Endothelial cell of umbilical vein (primary cell): ENCODE results near the gene WNT10A. TPM values are rescaled to one million over a fixed set of nuclear protein-coding genes. Genes with fewer than 3 reads are reported as not detected.

Experiments used
- BruUV-seq: library from RNA; stranded (reverse); fragments of 400-500 nt; replicated peaks from 2 replicates; lab custom pipeline; 2021; lab: Mats Ljungman, UMichigan
- CTCF ChIA-PET: fragments of 300-600, 350-600 bp; sonication (Branson Sonifier 250); formaldehyde crosslinking; loops from one replicate; lab custom pipeline; 2021; ENCODE audit warnings: antibody characterized with exemption, inconsistent platforms; lab: Charles Lee
- POLR2A ChIA-PET: fragments of 300-600, 350-600 bp; sonication (Branson Sonifier 250); formaldehyde crosslinking; loops from one replicate; lab custom pipeline; 2021; ENCODE audit warnings: antibody characterized with exemption, inconsistent platforms; lab: Charles Lee
- DNase-seq: peaks from one replicate; pipeline ENCODE4 v3.0.0-alpha.2; 2011; ENCODE audit warnings: low read depth, low spot score
- FAIRE-seq: peaks from 2 replicates; lab custom pipeline; 2011; peaks lifted over from hg19 to GRCh38; lab: Jason Lieb, UNC
- H2AFZ ChIP-seq: 2 replicates; pipeline ENCODE4 v1.6.0; 2012; ENCODE audit warnings: low read depth, low read length, control low read depth, inconsistent platforms
- H3K27ac ChIP-seq: 2 replicates; pipeline ENCODE4 v1.5.1; 2011; ENCODE audit warnings: low read depth, mild to moderate bottlenecking, control low read depth, low read length, moderate library complexity; ENCODE audit not compliant: insufficient read depth
- H3K27me3 ChIP-seq, 2 experiments: 2 replicates each; pipeline versions ENCODE4 v1.6.0 to v1.6.1; 2011; ENCODE audit warnings: low read length in 2 of 2, mixed read lengths in 1 of 2; ENCODE audit not compliant: control insufficient read depth in 2 of 2, insufficient read depth in 2 of 2
- H3K36me3 ChIP-seq, 2 experiments: 2 replicates in 1 of 2; 3 replicates in 1 of 2; pipeline ENCODE4 v1.5.1; 2011; ENCODE audit warnings: low read length in 2 of 2, mild to moderate bottlenecking in 1 of 2, moderate library complexity in 1 of 2; ENCODE audit not compliant: control insufficient read depth in 2 of 2, insufficient read depth in 2 of 2; ENCODE audit errors: extremely low read depth in 1 of 2
- H3K4me1 ChIP-seq: 3 replicates; pipeline ENCODE4 v1.5.1; 2011; ENCODE audit warnings: mild to moderate bottlenecking, low read length; ENCODE audit not compliant: control insufficient read depth, insufficient read depth; ENCODE audit errors: extremely low read depth
- H3K4me2 ChIP-seq: 2 replicates; pipeline ENCODE4 v1.6.1; 2011; ENCODE audit warnings: low read length, control low read depth, mixed read lengths; ENCODE audit not compliant: insufficient read depth
- H3K4me3 ChIP-seq, 3 experiments: fragments of 200-600 bp in 1 of 3; sonication (generic), shearing (Covaris generic) in 1 of 3; replicated peaks in 1 of 3; 2 replicates each; pipeline ENCODE4 v1.5.1; 2011 to 2016; ENCODE audit warnings: control low read depth in 3 of 3, low read length in 3 of 3, mild to moderate bottlenecking in 2 of 3, inconsistent platforms in 1 of 3, low read depth in 1 of 3, moderate library complexity in 1 of 3; ENCODE audit not compliant: insufficient read depth in 1 of 3
- H3K79me2 ChIP-seq: 2 replicates; pipeline ENCODE4 v1.6.0; 2012; ENCODE audit warnings: low read length, inconsistent platforms; ENCODE audit not compliant: control insufficient read depth, insufficient read depth
- H3K9ac ChIP-seq: replicated peaks from 2 replicates; pipeline ENCODE3; 2011; ENCODE audit warnings: low read length, control low read depth; ENCODE audit not compliant: insufficient read depth; ENCODE audit errors: extremely low read depth
- H3K9me1 ChIP-seq: replicated peaks from 3 replicates; pipeline ENCODE4 v1.6.0; 2011; ENCODE audit warnings: mild to moderate bottlenecking, low read length; ENCODE audit not compliant: control insufficient read depth, insufficient read depth; ENCODE audit errors: extremely low read depth
- H3K9me3 ChIP-seq: replicated peaks from 2 replicates; pipeline ENCODE4 v1.5.1; 2012; ENCODE audit warnings: low read length, inconsistent platforms; ENCODE audit not compliant: control insufficient read depth, insufficient read depth
- H4K20me1 ChIP-seq: replicated peaks from 2 replicates; pipeline ENCODE3; 2011; ENCODE audit warnings: mild to moderate bottlenecking, low read length; ENCODE audit not compliant: control insufficient read depth, insufficient read depth; ENCODE audit errors: extremely low read depth
- EZH2 ChIP-seq: IDR thresholded peaks from 2 replicates; pipeline ENCODE4 v1.6.1; 2012; ENCODE audit warnings: borderline replicate concordance, low read depth, mild to moderate bottlenecking, moderate library complexity, low read length, inconsistent platforms; ENCODE audit not compliant: severe bottlenecking
- FOS ChIP-seq: IDR thresholded peaks from 2 replicates; pipeline ENCODE4 v1.6.1; 2011; ENCODE audit warnings: mild to moderate bottlenecking, low read length, moderate library complexity, borderline replicate concordance; ENCODE audit not compliant: insufficient read depth
- GATA2 ChIP-seq: IDR thresholded peaks from 2 replicates; pipeline ENCODE4 v1.7.0; 2011; ENCODE audit warnings: low read depth, mild to moderate bottlenecking, moderate library complexity, mixed read lengths, low read length; ENCODE audit not compliant: insufficient read length, insufficient read depth
- MYC ChIP-seq: IDR thresholded peaks from one replicate; pipeline ENCODE4 v1.6.1; 2011; ENCODE audit warnings: mild to moderate bottlenecking, low read depth, low read length
- POLR2A ChIP-seq: IDR thresholded peaks from 2 replicates; pipeline ENCODE4 v1.6.1; 2012; ENCODE audit warnings: low read depth, mild to moderate bottlenecking, control low read depth, low read length
- POLR2AphosphoS5 ChIP-seq: IDR thresholded peaks from 2 replicates; pipeline ENCODE4 v1.6.1; 2012; ENCODE audit warnings: low read depth, mild to moderate bottlenecking, control low read depth, low read length, moderate library complexity; ENCODE audit not compliant: insufficient read depth
- dilution Hi-C: fragments of 300-500 bp; cut with MboI; formaldehyde crosslinking; loops from one replicate; pipeline ENCODE4 v1.15.0; 2019; ENCODE audit warnings: low sequenced_read_pairs; ENCODE audit not compliant: extremely low pct_ligation_motif_present
- intact Hi-C: fragments of 100-400 bp; cut with micrococcal nuclease; formaldehyde crosslinking; loops from one replicate; pipeline ENCODE4 v1.10.0; 2022
- polyA plus RNA-seq, 4 experiments: library from polyadenylated mRNA; depleted of rRNA in 3 of 4; stranded (reverse) in 3 of 4; unstranded in 1 of 4; fragments of >200 nt; gene quantifications; 2 replicates each; pipeline versions ENCODE4 v1.2.1 to v1.2.3, GENCODE V29; 2011 to 2012; ENCODE audit warnings: missing spikeins in 1 of 4
- total RNA-seq: library from RNA; stranded (reverse); gene quantifications from 2 replicates; pipeline ENCODE4 v1.2.3, GENCODE V29; 2021
- TF ChIP-seq, protein P1 (sequence below): IDR thresholded peaks from 2 replicates; pipeline ENCODE4 v1.6.1; 2011; ENCODE audit not compliant: insufficient read depth, insufficient read length
- TF ChIP-seq, protein P2 (sequence below), 2 donors: IDR thresholded peaks; 1 replicate in 1 of 2; 2 replicates in 1 of 2; pipeline ENCODE4 v1.5.1; 2011; ENCODE audit warnings: low read length in 2 of 2, mild to moderate bottlenecking in 2 of 2, moderate library complexity in 2 of 2, control low read depth in 1 of 2, inconsistent platforms in 1 of 2, low read depth in 1 of 2; ENCODE audit not compliant: insufficient read depth in 1 of 2; ENCODE audit errors: extremely low read depth in 1 of 2

WNT10A gene
- total and polyA plus RNA-seq, 2 donors (not counting 3 experiments of a cell fraction or from before 2014, with no cell fraction given) = not detected

DNA sequence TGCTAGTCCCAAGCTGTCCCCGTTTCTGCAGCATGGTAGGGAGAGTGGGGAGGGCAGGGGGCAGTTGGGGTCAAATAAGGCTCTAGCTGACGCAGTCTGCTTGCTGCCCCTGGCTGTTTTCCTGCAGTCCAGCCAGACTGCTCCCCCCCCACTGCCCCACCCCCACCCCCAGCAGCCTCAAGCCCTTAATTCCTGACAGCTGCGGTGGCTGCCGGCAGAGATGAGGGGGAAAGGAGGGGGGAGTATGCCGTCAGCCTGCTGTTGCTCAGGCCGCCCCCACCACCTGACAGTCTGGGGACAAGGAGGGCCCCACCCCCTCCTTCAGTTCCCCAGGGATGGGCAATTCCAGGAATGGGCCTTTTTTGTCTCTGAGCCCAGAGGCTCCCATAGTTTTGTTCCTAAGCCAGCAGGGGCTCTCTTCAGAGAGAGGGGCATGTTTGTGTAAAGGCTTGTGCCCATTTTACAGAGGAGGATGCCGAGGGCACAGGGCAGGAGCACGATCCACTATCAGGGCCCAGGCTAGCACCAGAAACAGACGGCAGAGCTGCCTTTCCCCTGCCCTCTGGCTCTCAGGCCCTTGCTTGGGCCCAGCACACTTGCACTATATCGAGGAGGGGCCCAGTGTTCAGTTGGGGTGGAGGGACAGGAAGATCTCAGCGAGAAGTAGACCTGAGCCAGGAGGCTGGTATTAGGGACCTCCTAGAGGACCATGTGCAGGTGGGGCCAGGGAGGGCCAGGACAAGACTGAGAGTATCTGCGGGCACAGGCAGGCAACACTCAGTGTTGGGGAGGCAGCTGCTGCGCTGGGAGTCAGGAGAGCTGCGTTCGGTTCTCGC, 1.5 kb upstream of the WNT10A start:
- Histone ChIP-seq H3K4me1 (no peaks in the 10 kb centered on the region), H3K27me3 (peaks cover 74 to 82% of the 10 kb centered on the region in 2 experiments), H3K36me3 (no peaks in the 10 kb centered on the region), H3K79me2 (no peaks in the 10 kb centered on the region), H3K4me3 (no peak overlapping the region), H3K27ac (no peak overlapping the region), H3K9me1 (no peaks in the 10 kb centered on the region), H3K4me2 (no peak overlapping the region), H2AFZ (no peak overlapping the region), H3K9ac (no peak overlapping the region), H4K20me1 (no peaks in the 10 kb centered on the region), H3K9me3 (no peaks in the 10 kb centered on the region)
- dilution Hi-C loops (no loop called here), intact Hi-C loops (loop anchor here (10.0 kb wide), 1 partner anchor 276 kb away; no protein-coding TSS in a partner anchor)
- TF ChIP-seq GATA2 = no peak
- TF ChIP-seq POLR2AphosphoS5 = no peak
- TF ChIP-seq POLR2A = no peak
- TF ChIP-seq MYC = no peak
- TF ChIP-seq, protein P1, sequence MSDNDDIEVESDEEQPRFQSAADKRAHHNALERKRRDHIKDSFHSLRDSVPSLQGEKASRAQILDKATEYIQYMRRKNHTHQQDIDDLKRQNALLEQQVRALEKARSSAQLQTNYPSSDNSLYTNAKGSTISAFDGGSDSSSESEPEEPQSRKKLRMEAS = no peak
- no peak for TF ChIP-seq EZH2
- no peak for TF ChIP-seq FOS
- TF ChIP-seq, protein P2, sequence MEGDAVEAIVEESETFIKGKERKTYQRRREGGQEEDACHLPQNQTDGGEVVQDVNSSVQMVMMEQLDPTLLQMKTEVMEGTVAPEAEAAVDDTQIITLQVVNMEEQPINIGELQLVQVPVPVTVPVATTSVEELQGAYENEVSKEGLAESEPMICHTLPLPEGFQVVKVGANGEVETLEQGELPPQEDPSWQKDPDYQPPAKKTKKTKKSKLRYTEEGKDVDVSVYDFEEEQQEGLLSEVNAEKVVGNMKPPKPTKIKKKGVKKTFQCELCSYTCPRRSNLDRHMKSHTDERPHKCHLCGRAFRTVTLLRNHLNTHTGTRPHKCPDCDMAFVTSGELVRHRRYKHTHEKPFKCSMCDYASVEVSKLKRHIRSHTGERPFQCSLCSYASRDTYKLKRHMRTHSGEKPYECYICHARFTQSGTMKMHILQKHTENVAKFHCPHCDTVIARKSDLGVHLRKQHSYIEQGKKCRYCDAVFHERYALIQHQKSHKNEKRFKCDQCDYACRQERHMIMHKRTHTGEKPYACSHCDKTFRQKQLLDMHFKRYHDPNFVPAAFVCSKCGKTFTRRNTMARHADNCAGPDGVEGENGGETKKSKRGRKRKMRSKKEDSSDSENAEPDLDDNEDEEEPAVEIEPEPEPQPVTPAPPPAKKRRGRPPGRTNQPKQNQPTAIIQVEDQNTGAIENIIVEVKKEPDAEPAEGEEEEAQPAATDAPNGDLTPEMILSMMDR (IDR thresholded peaks at IDR 0.05; ENCODE audit: extremely low read depth in 1 of 2, insufficient read depth in 1 of 2, low read depth in 1 of 2, low read length in 2 of 2) = no peak
- DNase-seq (no peak), FAIRE-seq (no peak)
- POLR2A ChIA-PET = no interaction called here
- no TSS peak for BruUV-seq
- CTCF ChIA-PET = interaction anchor here (1.1 to 10.5 kb wide), 7 partner anchors 8 to 276 kb away, joined by 3 to 362 read pairs (median 6); no protein-coding TSS in a partner anchor
